Activated B cell treated with CpG ODN at 0.5 μM for 24 hours (primary cell): Measurements from ENCODE around the gene SLC25A25. TPM values are rescaled to one million over a fixed set of nuclear protein-coding genes. Genes with fewer than 3 reads are reported as not detected.

Source experiments
- ATAC-seq: fragments of 200-7000 bp; cut with Tn5 transposase; one replicate; pipeline ENCODE4 v1.10.0; 2021; ENCODE audit warnings: low read depth, mild to moderate bottlenecking, moderate library complexity
- CTCF ChIA-PET: fragments of 350-600 bp; sonication (Branson Sonifier 250); formaldehyde crosslinking; loops from one replicate; lab custom pipeline; 2021; ENCODE audit warnings: antibody characterized with exemption; lab: Charles Lee
- POLR2A ChIA-PET: fragments of 350-600 bp; sonication (Branson Sonifier 250); formaldehyde crosslinking; loops from one replicate; lab custom pipeline; 2021; ENCODE audit warnings: antibody characterized with exemption; lab: Charles Lee
- DNase-seq: peaks from one replicate; pipeline ENCODE4 v3.0.0; 2022
- H3K27ac Mint-ChIP-seq: one replicate; pipeline ENCODE4 v1.8.0; 2020; ENCODE audit warnings: mixed read lengths
- H3K27me3 Mint-ChIP-seq: one replicate; pipeline ENCODE4 v1.8.0; 2021; ENCODE audit warnings: mixed read lengths
- H3K36me3 Mint-ChIP-seq: one replicate; pipeline ENCODE4 v1.8.0; 2021; ENCODE audit warnings: low read depth, mixed read lengths
- H3K4me1 Mint-ChIP-seq: one replicate; pipeline ENCODE4 v1.8.0; 2021; ENCODE audit warnings: mixed read lengths
- H3K4me3 Mint-ChIP-seq: one replicate; pipeline ENCODE4 v1.8.0; 2020; ENCODE audit warnings: mild to moderate bottlenecking, mixed read lengths
- H3K9me3 Mint-ChIP-seq: one replicate; pipeline ENCODE4 v1.8.0; 2020; ENCODE audit warnings: mixed read lengths
- intact Hi-C: fragments of 100-400 bp; cut with micrococcal nuclease; formaldehyde crosslinking; loops from one replicate; pipeline ENCODE4 v1.15.1; 2024
- total RNA-seq: library from RNA; stranded (reverse); gene quantifications from 2 replicates; pipeline ENCODE4 v1.2.3, GENCODE V29; 2022
- TF ChIP-seq, protein P1 (sequence below): fragments of 200-600 bp; IDR thresholded peaks from one replicate; pipeline ENCODE4 v1.8.0; 2022; ENCODE audit warnings: antibody characterized with exemption, mild to moderate bottlenecking

Gene SLC25A25
- total RNA-seq, 1 donor from 2014 or later, result 9.4 TPM

GRCh38 chr9:128080206-128080605, 12.2 kb downstream of the SLC25A25 start:
- Mint-ChIP-seq H3K27ac (no peak overlapping the region), H3K4me1 (peaks cover 42% of the 10 kb centered on the region), H3K9me3 (no peaks in the 10 kb centered on the region), H3K4me3 (no peak overlapping the region), H3K27me3 (no peaks in the 10 kb centered on the region), H3K36me3 (peaks cover 20% of the 10 kb centered on the region)
- no peak for DNase-seq
- no peak for ATAC-seq
- TF ChIP-seq, protein P1, sequence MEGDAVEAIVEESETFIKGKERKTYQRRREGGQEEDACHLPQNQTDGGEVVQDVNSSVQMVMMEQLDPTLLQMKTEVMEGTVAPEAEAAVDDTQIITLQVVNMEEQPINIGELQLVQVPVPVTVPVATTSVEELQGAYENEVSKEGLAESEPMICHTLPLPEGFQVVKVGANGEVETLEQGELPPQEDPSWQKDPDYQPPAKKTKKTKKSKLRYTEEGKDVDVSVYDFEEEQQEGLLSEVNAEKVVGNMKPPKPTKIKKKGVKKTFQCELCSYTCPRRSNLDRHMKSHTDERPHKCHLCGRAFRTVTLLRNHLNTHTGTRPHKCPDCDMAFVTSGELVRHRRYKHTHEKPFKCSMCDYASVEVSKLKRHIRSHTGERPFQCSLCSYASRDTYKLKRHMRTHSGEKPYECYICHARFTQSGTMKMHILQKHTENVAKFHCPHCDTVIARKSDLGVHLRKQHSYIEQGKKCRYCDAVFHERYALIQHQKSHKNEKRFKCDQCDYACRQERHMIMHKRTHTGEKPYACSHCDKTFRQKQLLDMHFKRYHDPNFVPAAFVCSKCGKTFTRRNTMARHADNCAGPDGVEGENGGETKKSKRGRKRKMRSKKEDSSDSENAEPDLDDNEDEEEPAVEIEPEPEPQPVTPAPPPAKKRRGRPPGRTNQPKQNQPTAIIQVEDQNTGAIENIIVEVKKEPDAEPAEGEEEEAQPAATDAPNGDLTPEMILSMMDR, result no peak
- intact Hi-C loops, result loop anchor here (5.0 kb wide), 1 partner anchor 43 kb away; no protein-coding TSS in a partner anchor
- CTCF ChIA-PET, result interaction anchor here (1.2 kb wide), 1 partner anchor 35 kb away, joined by 5 read pairs; no protein-coding TSS in a partner anchor
- POLR2A ChIA-PET, result interaction anchor here (0.6 kb wide), 2 partner anchors 109 to 210 kb away, joined by 3 to 7 read pairs; no protein-coding TSS in a partner anchor

DNA sequence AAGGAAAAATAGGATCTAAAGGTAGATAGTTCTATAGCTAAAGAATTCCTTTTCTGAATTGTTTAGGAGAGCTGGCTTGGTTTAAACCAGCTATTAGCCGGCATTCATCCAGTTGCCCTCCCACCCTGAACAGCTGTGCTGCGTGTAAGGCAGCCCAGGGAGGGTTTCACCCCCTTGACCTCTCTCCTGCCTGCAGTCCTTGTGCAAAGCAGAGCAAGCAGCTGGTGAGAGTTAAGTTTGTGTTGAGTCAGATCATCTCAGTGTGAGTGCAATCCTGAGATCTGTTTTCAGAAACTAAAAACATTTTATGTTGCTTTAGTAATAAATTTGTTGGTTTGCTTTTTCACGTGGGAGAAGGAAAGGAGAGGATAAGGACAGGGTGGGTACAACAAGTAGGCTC, 13.0 kb downstream of the SLC25A25 start:
- H3K27me3 Mint-ChIP-seq, result no peaks in the 10 kb centered on the region
- intact Hi-C loops, result loop anchor here (5.0 kb wide), 1 partner anchor 44 kb away; no protein-coding TSS in a partner anchor
- no peak overlapping the region for H3K27ac Mint-ChIP-seq
- ChIA-PET CTCF (interaction anchor here (1.2 kb wide), 1 partner anchor 34 kb away, joined by 5 read pairs; no protein-coding TSS in a partner anchor), POLR2A (interaction anchor here (1.0 kb wide), 1 partner anchor 9 kb away, joined by 4 read pairs; no protein-coding TSS in a partner anchor)
- no peak for ATAC-seq
- TF ChIP-seq, protein P1, result no peak
- H3K9me3 Mint-ChIP-seq, result no peaks in the 10 kb centered on the region
- no peak overlapping the region for H3K4me3 Mint-ChIP-seq
- H3K36me3 Mint-ChIP-seq, result peaks cover 24% of the 10 kb centered on the region
- H3K4me1 Mint-ChIP-seq, result peaks cover 42% of the 10 kb centered on the region
- no peak for DNase-seq

DNA sequence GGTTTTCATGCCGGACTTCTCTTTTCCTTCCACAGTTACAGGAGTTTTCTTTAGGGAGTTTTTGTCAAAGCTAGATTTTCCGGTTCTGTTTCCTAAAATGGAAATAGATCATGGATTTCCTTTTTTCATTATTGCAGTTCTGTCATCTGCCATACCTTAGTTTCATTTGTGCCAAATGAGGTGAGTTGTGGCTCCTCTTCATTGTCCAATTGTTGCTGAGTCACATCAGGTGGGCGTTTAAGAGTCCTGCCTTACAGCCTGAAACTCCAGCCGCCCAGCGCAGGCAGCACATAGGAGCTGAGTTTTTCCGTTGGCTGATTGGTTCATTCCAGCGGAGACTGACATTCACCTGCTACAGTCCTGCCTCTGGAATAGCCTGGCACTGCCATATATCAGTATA, 14.1 kb downstream of the SLC25A25 start:
- DNase-seq (no peak), ATAC-seq (no peak)
- ChIA-PET CTCF (interaction anchor here (1.5 kb wide), 1 partner anchor 47 kb away, joined by 4 read pairs; no protein-coding TSS in a partner anchor), POLR2A (interaction anchor here (0.6 to 1.2 kb wide), 4 partner anchors 10 to 127 kb away, joined by 3 to 4 read pairs (median 3); no protein-coding TSS in a partner anchor)
- Mint-ChIP-seq H3K4me3 (no peak overlapping the region), H3K4me1 (peaks cover 42% of the 10 kb centered on the region), H3K27me3 (no peaks in the 10 kb centered on the region), H3K36me3 (peaks cover 20% of the 10 kb centered on the region), H3K9me3 (no peaks in the 10 kb centered on the region), H3K27ac (peak overlapping the region; percentile 7)
- TF ChIP-seq, protein P1, result no peak
- intact Hi-C loops, result loop anchor here (5.0 kb wide), 1 partner anchor 45 kb away; no protein-coding TSS in a partner anchor

GRCh38 chr9:128084746-128085145, 16.7 kb downstream of the SLC25A25 start:
- no peaks in the 10 kb centered on the region for H3K27me3 Mint-ChIP-seq
- peaks cover 34% of the 10 kb centered on the region for H3K4me1 Mint-ChIP-seq
- H3K9me3 Mint-ChIP-seq, result no peaks in the 10 kb centered on the region
- H3K27ac Mint-ChIP-seq, result no peak overlapping the region
- peaks cover 10% of the 10 kb centered on the region for H3K36me3 Mint-ChIP-seq
- intact Hi-C loops, result loop anchor here (1.0 to 5.0 kb wide), 6 partner anchors 10 to 142 kb away; no protein-coding TSS in a partner anchor
- H3K4me3 Mint-ChIP-seq, result no peak overlapping the region
- ChIA-PET POLR2A (interaction anchor here (0.5 to 1.1 kb wide), 2 partner anchors 12 to 15 kb away, joined by 4 to 5 read pairs; no protein-coding TSS in a partner anchor), CTCF (interaction anchor here (0.6 to 1.5 kb wide), 5 partner anchors 9 to 141 kb away, joined by 3 to 5 read pairs (median 4); no protein-coding TSS in a partner anchor)
- DNase-seq (no peak), ATAC-seq (no peak)
- TF ChIP-seq, protein P1, result no peak

GRCh38 chr9:128085943-128086342, 17.9 kb downstream of the SLC25A25 start:
- POLR2A ChIA-PET, result interaction anchor here (0.7 kb wide), 2 partner anchors 14 to 662 kb away, joined by 4 to 5 read pairs; partner anchors contain the start of gene ZNF79
- Mint-ChIP-seq H3K27me3 (no peaks in the 10 kb centered on the region), H3K4me3 (no peak overlapping the region), H3K27ac (no peak overlapping the region), H3K9me3 (no peaks in the 10 kb centered on the region), H3K36me3 (peaks cover 10% of the 10 kb centered on the region), H3K4me1 (peaks cover 30% of the 10 kb centered on the region)
- CTCF ChIA-PET, result no interaction called here
- TF ChIP-seq, protein P1, result no peak
- intact Hi-C loops, result loop anchor here (2.0 kb wide), 1 partner anchor 143 kb away; no protein-coding TSS in a partner anchor
- no peak for DNase-seq
- ATAC-seq, result no peak
